Fibroblast of the conjunctiva (primary cell): ENCODE data around the gene MLYCD.
"Not testable (repeated sequence)": the region's sequence is repeated elsewhere in the genome, so short reads cannot be mapped to it uniquely, and the experiment has no call there.

Experiments used
- DNase-seq: peaks from one replicate; pipeline ENCODE4 v3.0.0-alpha.2; 2010; ENCODE audit warnings: low read depth

The MLYCD gene

GRCh38 chr16:83940630-83941378 is 41.9 kb downstream of the MLYCD start:
- no peak for DNase-seq

DNA sequence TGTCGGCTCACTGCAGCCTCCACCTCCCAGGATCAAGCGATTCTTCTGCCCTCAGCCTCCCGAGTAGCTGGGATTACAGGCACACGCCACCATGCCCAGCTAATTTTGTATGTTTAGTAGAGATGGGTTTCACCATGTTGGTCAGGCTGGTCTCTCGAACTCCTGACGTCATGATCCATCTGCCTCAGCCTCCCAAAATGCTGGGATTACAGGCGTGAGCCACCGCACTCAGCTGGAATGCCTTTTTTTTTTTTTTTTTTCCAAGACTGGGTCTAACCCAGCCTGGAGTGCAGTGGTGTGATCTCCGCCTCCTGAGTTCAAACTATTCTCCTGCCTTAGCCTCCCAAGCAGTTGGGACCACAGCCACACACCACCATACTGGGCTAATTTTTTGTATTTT is 42.6 kb downstream of the MLYCD start:
- DNase-seq, result not testable (repeated sequence)

DNA sequence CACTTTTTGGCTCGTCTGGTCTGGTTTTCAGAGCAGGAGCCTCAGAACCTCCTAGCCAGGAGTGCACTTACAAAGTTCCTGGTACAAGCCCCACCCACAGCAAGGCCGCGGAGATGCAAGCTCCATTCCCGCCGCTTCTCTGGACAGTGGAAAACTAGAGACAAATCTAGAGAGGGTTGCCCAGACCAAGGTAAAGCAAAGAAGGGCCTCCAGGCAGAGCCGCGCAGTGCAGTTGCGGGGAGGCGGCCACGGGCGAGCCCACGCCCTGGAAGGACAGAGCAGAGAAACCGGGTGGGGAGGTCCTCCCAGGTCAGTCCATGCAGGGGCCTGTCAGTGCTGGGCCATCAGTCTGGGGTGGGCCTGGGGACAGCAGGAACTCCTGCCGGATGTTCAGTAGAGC is 43.2 kb downstream of the MLYCD start:
- no peak for DNase-seq

GRCh38 chr16:83942815-83943515 is 44.0 kb downstream of the MLYCD start:
- DNase-seq, result no peak

DNA sequence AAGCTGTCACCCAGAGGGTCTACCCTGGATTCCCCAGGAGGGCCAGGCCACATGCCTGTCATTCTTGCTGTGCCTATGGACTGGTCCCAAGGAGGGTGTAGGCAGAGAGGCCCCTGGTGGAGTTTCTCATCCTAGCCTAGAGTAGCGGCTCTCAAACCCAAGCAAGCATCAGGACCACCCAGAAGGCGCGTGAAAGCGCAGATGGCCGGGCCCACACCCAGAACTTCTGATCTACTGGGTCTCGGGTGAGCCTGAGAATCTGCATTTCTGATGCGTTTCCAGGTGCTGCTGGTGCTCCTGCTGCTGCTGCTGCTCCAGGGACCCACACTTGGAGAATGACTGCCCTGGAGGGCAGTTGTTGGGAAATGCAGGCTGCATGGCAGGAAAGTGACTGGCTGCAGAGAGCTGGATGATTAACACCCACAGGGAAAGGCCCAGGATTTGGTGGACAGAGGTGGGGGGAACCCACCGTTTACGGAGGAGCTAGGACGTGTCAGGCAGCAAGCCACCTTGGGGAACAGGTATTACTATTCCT is 44.7 kb downstream of the MLYCD start:
- no peak for DNase-seq

- no peak for DNase-seq
Measured at GRCh38 chr16:83945587-83945986, 46.7 kb downstream of the MLYCD start.

GRCh38 chr16:83946154-83946780 is 47.4 kb downstream of the MLYCD start:
- DNase-seq, result no peak

DNA sequence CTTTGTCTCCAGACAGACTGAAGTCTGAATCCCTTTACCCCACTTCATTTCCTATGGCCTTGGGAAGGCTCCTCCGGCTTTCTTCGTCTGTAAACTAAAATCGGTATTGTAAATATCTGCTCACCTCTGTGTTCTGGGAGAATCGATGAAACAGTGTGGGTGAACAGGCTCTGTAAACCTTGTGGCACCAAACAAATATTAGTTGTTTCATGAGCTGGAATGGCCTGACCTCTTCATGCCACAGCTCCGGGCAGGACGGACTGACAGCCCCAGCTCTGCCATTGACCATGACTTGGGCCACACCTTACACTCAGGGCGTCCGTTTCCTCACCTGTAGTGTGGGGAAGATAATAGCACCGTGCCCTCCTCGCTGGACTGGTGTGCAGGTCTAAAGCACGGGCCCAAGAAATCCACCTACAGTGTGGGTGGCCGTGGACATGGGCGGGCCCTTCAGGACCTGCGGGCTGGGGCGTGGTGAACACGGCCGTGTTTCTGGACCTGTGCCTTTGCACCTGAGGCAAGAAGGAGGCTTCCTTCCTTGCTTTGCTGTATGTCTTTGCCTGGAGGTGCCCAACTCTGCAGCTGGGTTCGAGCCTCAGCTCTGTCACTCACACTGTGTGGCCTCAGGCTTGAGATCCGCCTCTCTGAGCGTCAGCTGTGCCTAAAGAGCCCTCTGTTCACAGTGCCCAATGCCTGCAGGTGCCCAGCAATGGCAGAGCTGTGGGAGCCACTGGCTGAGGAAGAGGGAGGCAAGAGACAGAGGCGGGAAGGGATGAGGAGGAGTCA is 48.1 kb downstream of the MLYCD start:
- DNase-seq, result no peak

DNA sequence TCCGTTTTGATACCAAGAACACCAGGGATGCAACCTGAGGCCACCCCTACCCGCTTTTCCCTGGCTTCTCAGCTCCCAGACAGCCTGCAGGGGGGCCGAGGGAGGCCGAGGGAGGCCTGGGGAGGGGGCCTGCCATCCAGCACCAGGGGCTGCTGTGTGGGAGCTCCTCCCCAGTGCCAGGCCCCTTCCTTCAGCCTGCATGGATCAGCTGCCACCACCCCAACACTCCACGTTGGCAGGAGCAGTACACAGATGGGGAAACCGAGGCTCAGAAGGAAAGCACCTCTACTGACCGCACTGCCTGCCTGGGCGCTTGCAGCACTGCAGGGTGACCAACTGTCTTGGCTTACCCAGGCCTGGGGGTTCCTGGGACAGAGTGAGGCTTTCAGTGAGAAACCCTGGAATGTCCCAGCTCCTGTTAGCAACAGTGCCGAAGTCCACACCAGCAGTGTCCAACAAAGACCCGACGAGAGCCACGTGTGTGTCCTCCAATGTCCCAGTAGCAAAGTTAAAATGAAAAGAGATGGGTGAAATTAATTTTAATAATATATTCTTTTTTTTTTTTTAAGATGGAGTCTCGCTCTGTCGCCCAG is 48.8 kb downstream of the MLYCD start:
- DNase-seq, result no peak

DNA sequence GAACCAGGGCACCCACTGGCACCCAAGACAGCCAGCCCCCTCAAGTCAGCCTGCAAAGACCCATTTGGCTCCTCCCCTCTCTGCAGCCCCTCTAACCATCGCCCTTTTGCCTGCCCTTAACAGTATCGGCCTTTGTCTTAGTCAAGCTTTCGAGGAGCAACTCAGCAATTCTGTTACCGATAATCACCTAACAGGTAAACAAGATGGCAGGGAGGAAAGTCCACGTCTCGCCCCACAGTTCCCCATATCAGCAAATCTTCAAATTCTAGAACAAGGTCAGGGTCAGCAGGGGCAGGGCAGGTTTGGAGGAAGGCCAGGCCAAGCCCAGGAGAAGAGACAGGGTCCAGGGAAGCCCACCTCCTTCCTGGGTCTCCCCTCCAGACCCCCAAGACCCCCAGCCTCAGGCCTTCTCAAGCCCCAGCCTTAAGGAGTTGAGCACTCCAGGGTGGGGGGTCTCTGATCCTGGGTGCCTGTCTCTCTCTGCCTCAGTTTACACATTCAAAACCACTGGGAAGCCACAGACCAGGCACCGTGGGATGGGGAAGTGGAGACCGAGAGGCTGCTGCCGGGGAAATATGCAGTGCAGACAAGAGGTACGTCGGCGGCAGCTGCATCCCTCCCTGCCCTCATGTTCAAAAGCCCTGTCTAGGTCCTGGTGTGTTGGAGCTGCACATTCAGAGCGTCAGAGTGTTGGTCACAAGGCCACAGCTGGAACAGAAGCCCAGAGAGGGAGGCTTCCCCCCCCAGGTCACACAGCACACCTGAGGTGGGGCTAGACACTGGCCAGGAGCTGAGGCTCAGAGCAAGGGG is 50.2 kb downstream of the MLYCD start:
- DNase-seq, result no peak

- no peak for DNase-seq
Measured at GRCh38 chr16:83949724-83950001, 50.7 kb downstream of the MLYCD start.

- DNase-seq, result not testable (repeated sequence)
Measured at GRCh38 chr16:83950862-83951399, 52.0 kb downstream of the MLYCD start.

DNA sequence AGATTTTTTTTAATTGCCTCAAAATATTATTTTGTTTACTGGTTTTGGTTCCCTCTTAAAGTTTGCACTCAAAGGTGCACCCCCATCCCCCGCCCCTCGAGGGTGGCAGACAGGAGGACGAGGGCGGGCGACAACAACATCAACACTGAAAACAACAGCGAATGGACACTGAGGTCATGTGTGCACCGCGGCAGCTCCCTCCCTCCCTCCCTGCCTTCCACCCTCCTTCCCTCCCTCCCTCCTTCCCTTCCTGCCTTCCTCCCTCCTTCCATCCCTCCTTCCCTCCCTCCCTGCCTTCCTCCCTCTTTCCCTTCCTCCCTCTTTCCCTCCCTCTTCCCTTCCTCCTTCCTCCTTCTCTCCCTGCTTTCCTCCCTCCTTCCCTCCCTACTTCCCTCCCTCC is 52.6 kb downstream of the MLYCD start:
- no peak for DNase-seq

- DNase-seq, result peak; percentile 38
Measured at GRCh38 chr16:83952587-83952939, 53.6 kb downstream of the MLYCD start.

- DNase-seq, result peak; percentile 93
Measured at GRCh38 chr16:83952940-83953795, 54.3 kb downstream of the MLYCD start, which contains the start of gene OSGIN1. Gene OSGIN1 (plus strand): TSS chr16:83953240. CDS start chr16:83957672, 4,432 bp downstream.

GRCh38 chr16:83953796-83954576 is 55.1 kb downstream of the MLYCD start:
- no peak for DNase-seq

- DNase-seq, result no peak
Measured at GRCh38 chr16:83954577-83955016, 55.7 kb downstream of the MLYCD start.

GRCh38 chr16:83955218-83956130 is 56.6 kb downstream of the MLYCD start:
- peak; percentile 38 for DNase-seq
